Stimulated activated memory B cell treated with anti-CD40 and anti-IgM and Interleukin-4, amounts not matched to agents 10 μg/mL and 1 μg/mL and 100 μg/mL, for 72 hours (primary cell): ENCODE data around the gene PATL1.
"Not testable (repeated sequence)": the region's sequence is repeated elsewhere in the genome, so short reads cannot be mapped to it uniquely, and the experiment has no call there.

Source experiments
- ATAC-seq: fragments of 150-1000 bp; cut with Tn5 transposase; 2 replicates; pipeline ENCODE4 v1.10.0; 2021
- H3K27ac Mint-ChIP-seq: one replicate; pipeline ENCODE4 v1.8.0; 2022; ENCODE audit warnings: mild to moderate bottlenecking, mixed read lengths
- H3K27me3 Mint-ChIP-seq: one replicate; pipeline ENCODE4 v1.8.0; 2022; ENCODE audit warnings: mixed read lengths
- H3K36me3 Mint-ChIP-seq: one replicate; pipeline ENCODE4 v1.8.0; 2022; ENCODE audit warnings: mixed read lengths
- H3K4me1 Mint-ChIP-seq: one replicate; pipeline ENCODE4 v1.8.0; 2022; ENCODE audit warnings: mixed read lengths
- H3K4me3 Mint-ChIP-seq: one replicate; pipeline ENCODE4 v1.8.0; 2022; ENCODE audit warnings: mild to moderate bottlenecking, moderate library complexity, mixed read lengths
- H3K9me3 Mint-ChIP-seq: one replicate; pipeline ENCODE4 v1.8.0; 2022; ENCODE audit warnings: mixed read lengths

Gene PATL1

GRCh38 chr11:59668950-59669610 is at the start of gene PATL1:
TSS of gene PATL1 (minus strand) at chr11:59669037. CDS start at chr11:59668895, 142 bp downstream.
- Mint-ChIP-seq H3K4me3 (peak within 1 kb of the TSS; percentile 96), H3K9me3 (no peaks in the 10 kb centered on the region), H3K27ac (peak within 1 kb of the TSS; percentile 97), H3K27me3 (no peaks in the 10 kb centered on the region), H3K4me1 (peaks cover 37% of the 10 kb centered on the region), H3K36me3 (peaks cover 18% of the 10 kb centered on the region)
- ATAC-seq, result peak; percentile 98

GRCh38 chr11:59716051-59716450 is 47.2 kb upstream of the PATL1 start:
- H3K27me3 Mint-ChIP-seq, result peaks cover 43% of the 10 kb centered on the region
- ATAC-seq, result no peak
- H3K36me3 Mint-ChIP-seq, result no peaks in the 10 kb centered on the region
- H3K4me3 Mint-ChIP-seq, result no peak overlapping the region
- no peaks in the 10 kb centered on the region for H3K4me1 Mint-ChIP-seq
- no peak overlapping the region for H3K27ac Mint-ChIP-seq
- no peaks in the 10 kb centered on the region for H3K9me3 Mint-ChIP-seq

- no peak within 1 kb of the TSS for H3K4me3 Mint-ChIP-seq
- H3K27ac Mint-ChIP-seq, result no peak within 1 kb of the TSS
- H3K9me3 Mint-ChIP-seq, result no peaks in the 10 kb centered on the region
- peaks cover 24% of the 10 kb centered on the region for H3K27me3 Mint-ChIP-seq
- no peaks in the 10 kb centered on the region for H3K36me3 Mint-ChIP-seq
- H3K4me1 Mint-ChIP-seq, result no peaks in the 10 kb centered on the region
- ATAC-seq, result no peak
These were observed 44.9 kb upstream of the PATL1 start, which contains the start of gene OR10V1 for GRCh38 chr11:59713745-59714144. TSS of gene OR10V1 (minus strand) at chr11:59713845. CDS start at chr11:59713845, 0 bp downstream.

GRCh38 chr11:59710136-59710847 is 41.5 kb upstream of the PATL1 start:
- Mint-ChIP-seq H3K4me3 (no peak overlapping the region), H3K27me3 (peaks cover 17% of the 10 kb centered on the region), H3K36me3 (no peaks in the 10 kb centered on the region), H3K4me1 (no peaks in the 10 kb centered on the region), H3K27ac (no peak overlapping the region), H3K9me3 (no peaks in the 10 kb centered on the region)
- no peak for ATAC-seq

- H3K9me3 Mint-ChIP-seq, result peaks cover 3% of the 10 kb centered on the region
- H3K36me3 Mint-ChIP-seq, result no peaks in the 10 kb centered on the region
- no peaks in the 10 kb centered on the region for H3K4me1 Mint-ChIP-seq
- H3K27me3 Mint-ChIP-seq, result peaks cover 33% of the 10 kb centered on the region
- H3K4me3 Mint-ChIP-seq, result no peak overlapping the region
- H3K27ac Mint-ChIP-seq, result no peak overlapping the region
- no peak for ATAC-seq
These were observed 39.7 kb upstream of the PATL1 start for GRCh38 chr11:59708537-59708936.

GRCh38 chr11:59707371-59707770 is 38.5 kb upstream of the PATL1 start:
- Mint-ChIP-seq H3K4me3 (no peak overlapping the region), H3K27me3 (peaks cover 33% of the 10 kb centered on the region), H3K27ac (no peak overlapping the region), H3K9me3 (peaks cover 3% of the 10 kb centered on the region), H3K4me1 (no peaks in the 10 kb centered on the region), H3K36me3 (no peaks in the 10 kb centered on the region)
- ATAC-seq, result no peak

GRCh38 chr11:59706518-59707285 is 37.9 kb upstream of the PATL1 start:
- peaks cover 33% of the 10 kb centered on the region for H3K27me3 Mint-ChIP-seq
- no peaks in the 10 kb centered on the region for H3K36me3 Mint-ChIP-seq
- no peak overlapping the region for H3K4me3 Mint-ChIP-seq
- no peaks in the 10 kb centered on the region for H3K4me1 Mint-ChIP-seq
- ATAC-seq, result no peak
- peaks cover 3% of the 10 kb centered on the region for H3K9me3 Mint-ChIP-seq
- no peak overlapping the region for H3K27ac Mint-ChIP-seq

GRCh38 chr11:59705294-59705693 is 36.5 kb upstream of the PATL1 start:
- no peak for ATAC-seq
- Mint-ChIP-seq H3K9me3 (peaks cover 3% of the 10 kb centered on the region), H3K27ac (no peak overlapping the region), H3K36me3 (no peaks in the 10 kb centered on the region), H3K4me3 (no peak overlapping the region), H3K4me1 (no peaks in the 10 kb centered on the region), H3K27me3 (peaks cover 33% of the 10 kb centered on the region)

GRCh38 chr11:59703515-59703914 is 34.7 kb upstream of the PATL1 start:
- H3K9me3 Mint-ChIP-seq, H3K4me1 Mint-ChIP-seq, H3K4me3 Mint-ChIP-seq, H3K27ac Mint-ChIP-seq, ATAC-seq, H3K36me3 Mint-ChIP-seq: not testable (repeated sequence)
- peaks cover 33% of the 10 kb centered on the region for H3K27me3 Mint-ChIP-seq

GRCh38 chr11:59700157-59700556 is 31.3 kb upstream of the PATL1 start:
- not testable (repeated sequence) for H3K4me3 Mint-ChIP-seq, H3K9me3 Mint-ChIP-seq, H3K4me1 Mint-ChIP-seq, H3K27ac Mint-ChIP-seq, H3K36me3 Mint-ChIP-seq, ATAC-seq
- peaks cover 25% of the 10 kb centered on the region for H3K27me3 Mint-ChIP-seq

- Mint-ChIP-seq H3K4me3 (no peak overlapping the region), H3K36me3 (peaks cover 5% of the 10 kb centered on the region), H3K27me3 (peaks cover 18% of the 10 kb centered on the region), H3K4me1 (no peaks in the 10 kb centered on the region), H3K9me3 (peaks cover 8% of the 10 kb centered on the region), H3K27ac (no peak overlapping the region)
- ATAC-seq, result no peak
These were observed 29.7 kb upstream of the PATL1 start for GRCh38 chr11:59698506-59698905.

GRCh38 chr11:59692915-59693314 is 24.1 kb upstream of the PATL1 start:
- Mint-ChIP-seq H3K4me1 (no peaks in the 10 kb centered on the region), H3K27ac (no peak overlapping the region), H3K27me3 (peaks cover 10% of the 10 kb centered on the region), H3K4me3 (no peak overlapping the region), H3K9me3 (peaks cover 23% of the 10 kb centered on the region), H3K36me3 (peaks cover 7% of the 10 kb centered on the region)
- no peak for ATAC-seq

GRCh38 chr11:59691156-59691555 is 22.3 kb upstream of the PATL1 start:
- no peak for ATAC-seq
- peaks cover 7% of the 10 kb centered on the region for H3K36me3 Mint-ChIP-seq
- no peak overlapping the region for H3K4me3 Mint-ChIP-seq
- H3K9me3 Mint-ChIP-seq, result peaks cover 21% of the 10 kb centered on the region
- no peaks in the 10 kb centered on the region for H3K4me1 Mint-ChIP-seq
- H3K27me3 Mint-ChIP-seq, result peaks cover 11% of the 10 kb centered on the region
- no peak overlapping the region for H3K27ac Mint-ChIP-seq

- H3K27me3 Mint-ChIP-seq, result peaks cover 28% of the 10 kb centered on the region
- H3K9me3 Mint-ChIP-seq, result peaks cover 22% of the 10 kb centered on the region
- no peak overlapping the region for H3K4me3 Mint-ChIP-seq
- H3K27ac Mint-ChIP-seq, result no peak overlapping the region
- no peak for ATAC-seq
- peaks cover 7% of the 10 kb centered on the region for H3K36me3 Mint-ChIP-seq
- no peaks in the 10 kb centered on the region for H3K4me1 Mint-ChIP-seq
These were observed 20.2 kb upstream of the PATL1 start for GRCh38 chr11:59689015-59689414.

GRCh38 chr11:59681260-59681725 is 12.5 kb upstream of the PATL1 start:
- not testable (repeated sequence) for H3K27ac Mint-ChIP-seq, H3K4me1 Mint-ChIP-seq, H3K9me3 Mint-ChIP-seq, H3K4me3 Mint-ChIP-seq, H3K36me3 Mint-ChIP-seq, ATAC-seq
- H3K27me3 Mint-ChIP-seq, result peaks cover 53% of the 10 kb centered on the region
